HepG2 (cell line): ENCODE data around the gene ACSS3. TPM values are rescaled to one million over a fixed set of nuclear protein-coding genes. Genes with fewer than 3 reads are reported as not detected.

Experiments used
- ATAC-seq: fragments of 200-7000 bp; cut with Tn5 transposase; 3 replicates; pipeline ENCODE4 v1.9.1; 2020; ENCODE audit warnings: mild to moderate bottlenecking, moderate library complexity
- BruUV-seq: library from RNA; stranded (reverse); fragments of 400-500 nt; replicated peaks from 2 replicates; lab custom pipeline; 2021; lab: Mats Ljungman, UMichigan
- CTCF ChIA-PET: fragments of 300-600 bp; formaldehyde crosslinking; extraction: SDS; loops from one replicate; lab custom pipeline; 2021; ENCODE audit warnings: low total read pairs, inconsistent platforms, low intra/inter-chr PET ratio; lab: Yijun Ruan, JAX
- POLR2A ChIA-PET: fragments of 350-600 bp; sonication (Branson Sonifier 250); formaldehyde crosslinking; loops from one replicate; lab custom pipeline; 2020; ENCODE audit warnings: antibody characterized with exemption, inconsistent platforms; lab: Yijun Ruan, JAX
- DNase-seq: peaks from one replicate; pipeline ENCODE4 v3.0.0-alpha.2; 2015; ENCODE audit warnings: low spot score
- FAIRE-seq: peaks from 3 replicates; lab custom pipeline; 2011; peaks lifted over from hg19 to GRCh38; lab: Jason Lieb, UNC
- H2AFZ ChIP-seq: one replicate; pipeline ENCODE4 v1.6.1; 2011; ENCODE audit warnings: low read length, inconsistent platforms
- H3K27ac ChIP-seq: fragments of 300-600 bp; 3 replicates; pipeline ENCODE4 v1.8.0; 2011; ENCODE audit warnings: mixed run types, mild to moderate bottlenecking, mixed read lengths, low read length, inconsistent platforms; ENCODE audit not compliant: insufficient read depth; ENCODE audit errors: extremely low read length
- H3K27me3 ChIP-seq, 2 experiments: fragments of 200-600 bp in 1 of 2; 2 replicates in 1 of 2; 3 replicates in 1 of 2; pipeline versions ENCODE4 v1.6.0 to v1.8.0; 2011; ENCODE audit warnings: low read length in 2 of 2, mild to moderate bottlenecking in 2 of 2, moderate library complexity in 2 of 2, inconsistent platforms in 1 of 2; ENCODE audit not compliant: insufficient read depth in 2 of 2, control insufficient read depth in 1 of 2
- H3K36me3 ChIP-seq, 2 experiments: fragments of 200-600 bp in 1 of 2; replicated peaks in 1 of 2; 2 replicates in 1 of 2; 3 replicates in 1 of 2; pipeline versions ENCODE4 v1.5.1 to v1.8.0; 2011; ENCODE audit warnings: low read length in 2 of 2, inconsistent platforms in 1 of 2; ENCODE audit not compliant: insufficient read depth in 2 of 2, control insufficient read depth in 1 of 2
- H3K4me1 ChIP-seq: 2 replicates; pipeline ENCODE4 v1.5.1; 2012; ENCODE audit warnings: low read length, inconsistent platforms; ENCODE audit not compliant: insufficient read depth
- H3K4me2 ChIP-seq: 2 replicates; pipeline ENCODE4 v1.6.0; 2011; ENCODE audit warnings: low read depth, low read length, inconsistent platforms
- H3K4me3 ChIP-seq, 3 experiments: fragments of 200-600 bp in 1 of 3; sonication (generic), shearing (Covaris generic) in 1 of 3; replicated peaks in 1 of 3; 2 replicates each; pipeline ENCODE4 v1.5.1; 2011 to 2016; ENCODE audit warnings: low read length in 3 of 3, inconsistent platforms in 2 of 3, low read depth in 2 of 3, mild to moderate bottlenecking in 2 of 3, control low read depth in 1 of 3, mixed read lengths in 1 of 3; ENCODE audit not compliant: insufficient read depth in 1 of 3
- H3K79me2 ChIP-seq: one replicate; pipeline ENCODE4 v1.6.1; 2011; ENCODE audit warnings: low read length, inconsistent platforms; ENCODE audit not compliant: insufficient read depth
- H3K9ac ChIP-seq: 2 replicates; pipeline ENCODE4 v1.6.0; 2011; ENCODE audit warnings: mild to moderate bottlenecking, low read depth, low read length, inconsistent platforms; ENCODE audit not compliant: insufficient read depth
- H3K9me3 ChIP-seq: 2 replicates; pipeline ENCODE4 v1.5.1; 2012; ENCODE audit warnings: mild to moderate bottlenecking, low read length
- H4K20me1 ChIP-seq: 2 replicates; pipeline ENCODE4 v1.6.0; 2011; ENCODE audit warnings: inconsistent platforms, mild to moderate bottlenecking, low read length, moderate library complexity; ENCODE audit not compliant: insufficient read depth
- NAIF1 ChIP-seq: sonication (generic); formaldehyde crosslinking; IDR thresholded peaks from 2 replicates; pipeline ENCODE4 v1.5.0; 2020; ENCODE audit warnings: mild to moderate bottlenecking, missing genetic modification reagents, borderline replicate concordance
- THAP7 ChIP-seq: sonication (generic); formaldehyde crosslinking; IDR thresholded peaks from 2 replicates; pipeline ENCODE4 v1.8.1; 2023; ENCODE audit warnings: mild to moderate bottlenecking, missing genetic modification reagents
- ZFP1 ChIP-seq: IDR thresholded peaks from 2 replicates; pipeline ENCODE4 v1.6.1; 2016
- ZFX ChIP-seq: sonication (generic); formaldehyde crosslinking; IDR thresholded peaks from 2 replicates; pipeline ENCODE4 v1.4.0; 2020; ENCODE audit warnings: mild to moderate bottlenecking, low read depth, missing genetic modification reagents, moderate library complexity
- ZNF83 ChIP-seq: sonication (generic); formaldehyde crosslinking; IDR thresholded peaks from 2 replicates; pipeline ENCODE4 v1.4.0; 2020; ENCODE audit warnings: missing genetic modification reagents, mild to moderate bottlenecking, borderline replicate concordance
- ZSCAN21 ChIP-seq: sonication (generic); formaldehyde crosslinking; IDR thresholded peaks from 2 replicates; pipeline ENCODE4 v1.8.0; 2022; ENCODE audit warnings: mild to moderate bottlenecking, missing genetic modification reagents, moderate library complexity, borderline replicate concordance
- WGBS: methylation state at CpG from one replicate; pipeline ENCODE4 v1.1.6; 2017; ENCODE audit warnings: low lambda C conversion rate; 5-methylcytosine and 5-hydroxymethylcytosine counted together
- in situ Hi-C: cut with HindIII; loops from 2 replicates; pipeline ENCODE4 v1.10.0; 2017; ENCODE audit warnings: low pct_unique_long_range_greater_than_20kb; ENCODE audit not compliant: extremely low pct_ligation_motif_present
- intact Hi-C: fragments of 100-400 bp; cut with micrococcal nuclease; formaldehyde crosslinking; loops from one replicate; pipeline ENCODE4 v1.10.0; 2022; ENCODE audit not compliant: unreplicated experiment
- polyA plus RNA-seq, 8 experiments: library from polyadenylated mRNA; depleted of rRNA in 3 of 8; stranded (reverse) in 7 of 8; unstranded in 1 of 8; fragments of >200 nt; fragmentation: Illumina TruSeq in 4 of 8; extraction: Trizol in 4 of 8; gene quantifications; 2 replicates each; pipeline versions ENCODE4 v1.2.1 to v1.2.3, GENCODE V29; 2011 to 2016; ENCODE audit warnings: low read depth in 4 of 8, missing spikeins in 1 of 8, mixed read lengths in 1 of 8; ENCODE audit not compliant: insufficient read depth in 1 of 8
- total RNA-seq, 5 experiments: library from RNA; depleted of rRNA; stranded (reverse); fragments of >200 nt; fragmentation: Illumina TruSeq; extraction: Trizol; gene quantifications; 2 replicates each; pipeline ENCODE4 v1.2.3, GENCODE V29; 2016; ENCODE audit warnings: low read depth in 1 of 5
- TF ChIP-seq, protein P1 (sequence below): sonication (generic); formaldehyde crosslinking; IDR thresholded peaks from 2 replicates; pipeline ENCODE4 v1.8.0; 2023; ENCODE audit warnings: mild to moderate bottlenecking, missing genetic modification reagents
- TF ChIP-seq, protein P2 (sequence below): sonication (generic); formaldehyde crosslinking; IDR thresholded peaks from 2 replicates; pipeline ENCODE4 v1.5.0; 2020; ENCODE audit warnings: mild to moderate bottlenecking, missing genetic modification reagents, borderline replicate concordance
- TF ChIP-seq, protein P3 (sequence below): IDR thresholded peaks from 2 replicates; pipeline ENCODE4 v1.6.1; 2016; ENCODE audit warnings: missing genetic modification reagents, missing compliant biosample characterization

Gene ACSS3
- total and polyA plus RNA-seq, 2 of the 13 experiments (the other 11 are each of a cell fraction or from before 2014, with no cell fraction given) = 79.5 to 86.3 TPM

- ChIA-PET POLR2A (no interaction called here), CTCF (no interaction called here)
- no peaks in the 10 kb centered on the region for H3K27me3 ChIP-seq
- 93% methylated on average over 3 of the region's 4 CpGs for WGBS
- peak; percentile 41 for ATAC-seq
- no peaks in the 10 kb centered on the region for H3K4me1 ChIP-seq
- no peak overlapping the region for H3K9ac ChIP-seq
- no peak overlapping the region for H3K4me3 ChIP-seq
- in situ Hi-C loops (no loop called here), intact Hi-C loops (no loop called here)
- no peaks in the 10 kb centered on the region for H4K20me1 ChIP-seq
- H3K27ac ChIP-seq = no peak overlapping the region
- no peak for DNase-seq
- no peak for FAIRE-seq
- H3K36me3 ChIP-seq = peaks cover 1 to 16% of the 10 kb centered on the region in 2 experiments; a peak in 2 of 5 replicates
- H2AFZ ChIP-seq = no peak overlapping the region
- H3K4me2 ChIP-seq = no peak overlapping the region
- H3K79me2 ChIP-seq = no peaks in the 10 kb centered on the region
- BruUV-seq = no TSS peak
- H3K9me3 ChIP-seq = no peaks in the 10 kb centered on the region
- TF ChIP-seq ZFP1 (CRISPR knock-in tag) (no peak), ZSCAN21 (CRISPR knock-in tag) (no peak), THAP7 (CRISPR knock-in tag) (no peak), ZFX (no peak), ZNF83 (no peak), NAIF1 (CRISPR knock-in tag) (no peak)
- TF ChIP-seq, protein P1, sequence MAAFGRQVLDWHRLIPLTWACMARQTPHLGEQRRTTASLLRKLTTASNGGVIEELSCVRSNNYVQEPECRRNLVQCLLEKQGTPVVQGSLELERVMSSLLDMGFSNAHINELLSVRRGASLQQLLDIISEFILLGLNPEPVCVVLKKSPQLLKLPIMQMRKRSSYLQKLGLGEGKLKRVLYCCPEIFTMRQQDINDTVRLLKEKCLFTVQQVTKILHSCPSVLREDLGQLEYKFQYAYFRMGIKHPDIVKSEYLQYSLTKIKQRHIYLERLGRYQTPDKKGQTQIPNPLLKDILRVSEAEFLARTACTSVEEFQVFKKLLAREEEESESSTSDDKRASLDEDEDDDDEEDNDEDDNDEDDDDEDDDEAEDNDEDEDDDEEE = no peak
- TF ChIP-seq, protein P2, sequence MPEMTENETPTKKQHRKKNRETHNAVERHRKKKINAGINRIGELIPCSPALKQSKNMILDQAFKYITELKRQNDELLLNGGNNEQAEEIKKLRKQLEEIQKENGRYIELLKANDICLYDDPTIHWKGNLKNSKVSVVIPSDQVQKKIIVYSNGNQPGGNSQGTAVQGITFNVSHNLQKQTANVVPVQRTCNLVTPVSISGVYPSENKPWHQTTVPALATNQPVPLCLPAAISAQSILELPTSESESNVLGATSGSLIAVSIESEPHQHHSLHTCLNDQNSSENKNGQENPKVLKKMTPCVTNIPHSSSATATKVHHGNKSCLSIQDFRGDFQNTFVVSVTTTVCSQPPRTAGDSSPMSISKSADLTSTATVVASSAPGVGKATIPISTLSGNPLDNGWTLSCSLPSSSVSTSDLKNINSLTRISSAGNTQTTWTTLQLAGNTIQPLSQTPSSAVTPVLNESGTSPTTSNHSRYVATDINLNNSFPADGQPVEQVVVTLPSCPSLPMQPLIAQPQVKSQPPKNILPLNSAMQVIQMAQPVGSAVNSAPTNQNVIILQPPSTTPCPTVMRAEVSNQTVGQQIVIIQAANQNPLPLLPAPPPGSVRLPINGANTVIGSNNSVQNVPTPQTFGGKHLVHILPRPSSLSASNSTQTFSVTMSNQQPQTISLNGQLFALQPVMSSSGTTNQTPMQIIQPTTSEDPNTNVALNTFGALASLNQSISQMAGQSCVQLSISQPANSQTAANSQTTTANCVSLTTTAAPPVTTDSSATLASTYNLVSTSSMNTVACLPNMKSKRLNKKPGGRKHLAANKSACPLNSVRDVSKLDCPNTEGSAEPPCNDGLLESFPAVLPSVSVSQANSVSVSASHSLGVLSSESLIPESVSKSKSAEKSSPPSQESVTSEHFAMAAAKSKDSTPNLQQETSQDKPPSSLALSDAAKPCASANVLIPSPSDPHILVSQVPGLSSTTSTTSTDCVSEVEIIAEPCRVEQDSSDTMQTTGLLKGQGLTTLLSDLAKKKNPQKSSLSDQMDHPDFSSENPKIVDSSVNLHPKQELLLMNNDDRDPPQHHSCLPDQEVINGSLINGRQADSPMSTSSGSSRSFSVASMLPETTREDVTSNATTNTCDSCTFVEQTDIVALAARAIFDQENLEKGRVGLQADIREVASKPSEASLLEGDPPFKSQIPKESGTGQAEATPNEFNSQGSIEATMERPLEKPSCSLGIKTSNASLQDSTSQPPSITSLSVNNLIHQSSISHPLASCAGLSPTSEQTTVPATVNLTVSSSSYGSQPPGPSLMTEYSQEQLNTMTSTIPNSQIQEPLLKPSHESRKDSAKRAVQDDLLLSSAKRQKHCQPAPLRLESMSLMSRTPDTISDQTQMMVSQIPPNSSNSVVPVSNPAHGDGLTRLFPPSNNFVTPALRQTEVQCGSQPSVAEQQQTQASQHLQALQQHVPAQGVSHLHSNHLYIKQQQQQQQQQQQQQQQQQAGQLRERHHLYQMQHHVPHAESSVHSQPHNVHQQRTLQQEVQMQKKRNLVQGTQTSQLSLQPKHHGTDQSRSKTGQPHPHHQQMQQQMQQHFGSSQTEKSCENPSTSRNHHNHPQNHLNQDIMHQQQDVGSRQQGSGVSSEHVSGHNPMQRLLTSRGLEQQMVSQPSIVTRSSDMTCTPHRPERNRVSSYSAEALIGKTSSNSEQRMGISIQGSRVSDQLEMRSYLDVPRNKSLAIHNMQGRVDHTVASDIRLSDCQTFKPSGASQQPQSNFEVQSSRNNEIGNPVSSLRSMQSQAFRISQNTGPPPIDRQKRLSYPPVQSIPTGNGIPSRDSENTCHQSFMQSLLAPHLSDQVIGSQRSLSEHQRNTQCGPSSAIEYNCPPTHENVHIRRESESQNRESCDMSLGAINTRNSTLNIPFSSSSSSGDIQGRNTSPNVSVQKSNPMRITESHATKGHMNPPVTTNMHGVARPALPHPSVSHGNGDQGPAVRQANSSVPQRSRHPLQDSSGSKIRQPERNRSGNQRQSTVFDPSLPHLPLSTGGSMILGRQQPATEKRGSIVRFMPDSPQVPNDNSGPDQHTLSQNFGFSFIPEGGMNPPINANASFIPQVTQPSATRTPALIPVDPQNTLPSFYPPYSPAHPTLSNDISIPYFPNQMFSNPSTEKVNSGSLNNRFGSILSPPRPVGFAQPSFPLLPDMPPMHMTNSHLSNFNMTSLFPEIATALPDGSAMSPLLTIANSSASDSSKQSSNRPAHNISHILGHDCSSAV = no peak
- TF ChIP-seq, protein P3, sequence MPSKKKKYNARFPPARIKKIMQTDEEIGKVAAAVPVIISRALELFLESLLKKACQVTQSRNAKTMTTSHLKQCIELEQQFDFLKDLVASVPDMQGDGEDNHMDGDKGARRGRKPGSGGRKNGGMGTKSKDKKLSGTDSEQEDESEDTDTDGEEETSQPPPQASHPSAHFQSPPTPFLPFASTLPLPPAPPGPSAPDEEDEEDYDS = no peak
Observed at GRCh38 chr12:81245907-81246570, 168.2 kb downstream of the ACSS3 start.
